Measurements from ENCODE around the gene DCT. TPM values are rescaled to one million over a fixed set of nuclear protein-coding genes. Genes with fewer than 3 reads are reported as not detected.

The DCT gene
- total and polyA plus RNA-seq, 10 donors, result 0.02 to 0.77 (median 0.19) TPM; not detected in 2

GRCh38 chr13:94516456-94516855 lies 37.0 kb upstream of the DCT start:
- WGBS, 5 donors, result 66 to 76% (median 73%) methylated on average over 1 of the region's 1 CpG
- Histone ChIP-seq H3K4me1 (no peaks in the 10 kb centered on the region), H3K4me3 (no peak overlapping the region), H3K27me3 (replicated peaks in 1 of 7) (no peaks in the 10 kb centered on the region), H3K9me3 (peaks cover 0 to 6% (median 0%) of the 10 kb centered on the region in 8 donors), H3K27ac (no peak overlapping the region), H3K36me3 (no peaks in the 10 kb centered on the region)
- intact Hi-C loops (cut with DNase I; ENCODE audit: low total_unique reads), result no loop called here
- DNase-seq, result no peak
- TF ChIP-seq, protein P1, sequence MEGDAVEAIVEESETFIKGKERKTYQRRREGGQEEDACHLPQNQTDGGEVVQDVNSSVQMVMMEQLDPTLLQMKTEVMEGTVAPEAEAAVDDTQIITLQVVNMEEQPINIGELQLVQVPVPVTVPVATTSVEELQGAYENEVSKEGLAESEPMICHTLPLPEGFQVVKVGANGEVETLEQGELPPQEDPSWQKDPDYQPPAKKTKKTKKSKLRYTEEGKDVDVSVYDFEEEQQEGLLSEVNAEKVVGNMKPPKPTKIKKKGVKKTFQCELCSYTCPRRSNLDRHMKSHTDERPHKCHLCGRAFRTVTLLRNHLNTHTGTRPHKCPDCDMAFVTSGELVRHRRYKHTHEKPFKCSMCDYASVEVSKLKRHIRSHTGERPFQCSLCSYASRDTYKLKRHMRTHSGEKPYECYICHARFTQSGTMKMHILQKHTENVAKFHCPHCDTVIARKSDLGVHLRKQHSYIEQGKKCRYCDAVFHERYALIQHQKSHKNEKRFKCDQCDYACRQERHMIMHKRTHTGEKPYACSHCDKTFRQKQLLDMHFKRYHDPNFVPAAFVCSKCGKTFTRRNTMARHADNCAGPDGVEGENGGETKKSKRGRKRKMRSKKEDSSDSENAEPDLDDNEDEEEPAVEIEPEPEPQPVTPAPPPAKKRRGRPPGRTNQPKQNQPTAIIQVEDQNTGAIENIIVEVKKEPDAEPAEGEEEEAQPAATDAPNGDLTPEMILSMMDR (IDR thresholded peaks at IDR 0.05 in 8 of 11, conservative IDR thresholded peaks at IDR 0.05 in 3 of 11), result no peak
- TF ChIP-seq POLR2A (IDR thresholded peaks at IDR 0.05) (no peak), POLR2AphosphoS5 (IDR thresholded peaks at IDR 0.05) (no peak)

DNA sequence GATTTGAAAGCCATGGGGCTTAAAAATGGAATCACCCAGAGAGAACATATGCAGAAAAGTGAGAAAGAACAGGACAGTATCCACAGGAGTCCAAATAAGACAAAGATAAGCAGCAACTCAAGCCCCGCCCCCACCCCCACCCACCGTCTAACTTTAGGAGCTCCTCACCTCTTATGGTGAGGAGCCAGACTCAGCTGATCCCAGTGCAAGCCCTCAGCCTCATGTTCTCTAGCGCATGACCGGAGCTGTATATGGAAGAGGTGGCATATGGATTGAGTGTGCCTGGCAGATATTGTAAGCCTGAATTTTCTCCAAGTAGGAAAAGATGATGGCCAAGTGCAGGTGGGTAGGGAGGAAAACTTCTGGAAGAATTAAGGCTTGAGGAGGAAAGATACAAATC lies 36.4 kb upstream of the DCT start:
- intact Hi-C loops (cut with DNase I; ENCODE audit: low total_unique reads), result no loop called here
- DNase-seq, result no peak
- Histone ChIP-seq H3K4me1 (no peaks in the 10 kb centered on the region), H3K27ac (no peak overlapping the region), H3K4me3 (no peak overlapping the region), H3K27me3 (replicated peaks in 1 of 7) (no peaks in the 10 kb centered on the region), H3K36me3 (no peaks in the 10 kb centered on the region), H3K9me3 (peaks cover 0 to 6% (median 0%) of the 10 kb centered on the region in 8 donors)
- WGBS, 5 donors, result 80 to 90% (median 88%) methylated on average over 4 of the region's 4 CpGs
- TF ChIP-seq, protein P1 (IDR thresholded peaks at IDR 0.05 in 8 of 11, conservative IDR thresholded peaks at IDR 0.05 in 3 of 11), result no peak
- TF ChIP-seq POLR2A (IDR thresholded peaks at IDR 0.05) (no peak), POLR2AphosphoS5 (IDR thresholded peaks at IDR 0.05) (no peak)

- TF ChIP-seq, protein P1 (IDR thresholded peaks at IDR 0.05 in 8 of 11, conservative IDR thresholded peaks at IDR 0.05 in 3 of 11), result no peak
- no peak for TF ChIP-seq POLR2A (IDR thresholded peaks at IDR 0.05)
- TF ChIP-seq POLR2AphosphoS5 (IDR thresholded peaks at IDR 0.05), result no peak
- WGBS, 5 donors, result 60 to 98% (median 83%) methylated on average over 2 of the region's 2 CpGs
- H3K27me3 ChIP-seq (replicated peaks in 1 of 7), result no peaks in the 10 kb centered on the region
- DNase-seq, result no peak
- H3K27ac ChIP-seq, result no peak overlapping the region
- H3K4me1 ChIP-seq, result no peaks in the 10 kb centered on the region
- no peak overlapping the region for H3K4me3 ChIP-seq
- intact Hi-C loops (cut with DNase I; ENCODE audit: low total_unique reads), result no loop called here
- H3K36me3 ChIP-seq, result no peaks in the 10 kb centered on the region
- H3K9me3 ChIP-seq, result peaks cover 0 to 6% (median 0%) of the 10 kb centered on the region in 8 donors
Measured at GRCh38 chr13:94515374-94515773, 35.9 kb upstream of the DCT start.

DNA sequence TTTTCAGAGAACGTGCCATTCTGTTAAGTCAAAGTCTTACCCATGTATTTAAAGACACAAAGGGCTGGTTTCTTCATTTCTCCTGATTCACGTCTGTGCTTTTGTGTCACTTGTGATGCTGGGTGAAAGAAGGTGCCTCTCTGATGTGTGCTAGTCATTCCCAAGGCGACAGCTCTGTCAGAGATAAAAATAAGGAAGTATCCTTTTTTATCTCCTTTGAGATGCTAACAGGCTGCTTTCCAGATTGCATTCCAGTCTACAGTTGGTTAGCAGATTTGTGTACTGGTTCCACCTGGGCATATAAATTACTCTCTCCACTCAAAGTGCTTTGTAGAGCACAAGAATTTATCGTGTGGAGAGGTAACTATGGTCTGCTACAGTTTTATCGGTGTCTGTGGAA lies 33.5 kb upstream of the DCT start:
- 63 to 73% (median 68%) methylated on average over 5 of the region's 5 CpGs for WGBS, 5 donors
- Histone ChIP-seq H3K36me3 (no peaks in the 10 kb centered on the region), H3K27me3 (replicated peaks in 1 of 7) (no peaks in the 10 kb centered on the region), H3K9me3 (peaks cover 0 to 6% (median 0%) of the 10 kb centered on the region in 8 donors), H3K4me3 (no peak overlapping the region), H3K4me1 (no peaks in the 10 kb centered on the region), H3K27ac (no peak overlapping the region)
- TF ChIP-seq, protein P1 (IDR thresholded peaks at IDR 0.05 in 8 of 11, conservative IDR thresholded peaks at IDR 0.05 in 3 of 11), result no peak
- no peak for TF ChIP-seq POLR2A (IDR thresholded peaks at IDR 0.05)
- no peak for TF ChIP-seq POLR2AphosphoS5 (IDR thresholded peaks at IDR 0.05)
- DNase-seq, result no peak
- intact Hi-C loops (cut with DNase I; ENCODE audit: low total_unique reads), result no loop called here
